Upper lobe of left lung (tissue), 6 donors: ENCODE results near the gene GALNT7. TPM values are rescaled to one million over a fixed set of nuclear protein-coding genes. Genes with fewer than 3 reads are reported as not detected.
"Not testable (repeated sequence)": the region's sequence is repeated elsewhere in the genome, so short reads cannot be mapped to it uniquely, and the experiment has no call there.

ENCODE experiments used
- ATAC-seq, 2 donors: fragments of 200-7000 bp; cut with Tn5 transposase; one replicate each; pipeline ENCODE4 v1.9.1; 2022; ENCODE audit warnings: mild to moderate bottlenecking in 2 of 2, moderate library complexity in 2 of 2; ENCODE audit not compliant: low FRiP score in 2 of 2
- DNase-seq, 2 donors: peaks; one replicate each; pipeline ENCODE4 v3.0.0-alpha.2; 2019 to 2020
- H3K27ac ChIP-seq, 4 donors: fragments of 200-600 bp; sonication (generic); one replicate each; pipeline ENCODE4 v1.5.1; 2016 to 2019
- H3K27me3 ChIP-seq, 4 donors: fragments of 200-600 bp; sonication (generic); one replicate each; pipeline ENCODE4 v1.5.1; 2017 to 2019
- H3K36me3 ChIP-seq, 4 donors: fragments of 200-600 bp; sonication (generic); one replicate each; pipeline ENCODE4 v1.5.1; 2016 to 2019
- H3K4me1 ChIP-seq, 4 donors: fragments of 200-600 bp; sonication (generic); one replicate each; pipeline ENCODE4 v1.5.1; 2018 to 2019
- H3K4me3 ChIP-seq, 4 donors: fragments of 200-600 bp; sonication (generic); one replicate each; pipeline ENCODE4 v1.5.1; 2017 to 2019; ENCODE audit warnings: mild to moderate bottlenecking in 2 of 4, moderate library complexity in 1 of 4
- H3K9me3 ChIP-seq, 4 donors: fragments of 200-600 bp; sonication (generic); one replicate each; pipeline ENCODE4 v1.5.1; 2018 to 2019
- EP300 ChIP-seq, 4 donors: sonication (generic); formaldehyde crosslinking; IDR thresholded peaks; one replicate each; pipeline ENCODE4 v1.5.1; 2017; ENCODE audit warnings: antibody characterized with exemption in 4 of 4, control low read depth in 2 of 4
- POLR2A ChIP-seq, 4 donors: fragments of 450-650 bp; IDR thresholded peaks; one replicate each; pipeline ENCODE4 v1.5.1; 2016 to 2017; ENCODE audit warnings: antibody characterized with exemption in 4 of 4, mild to moderate bottlenecking in 2 of 4
- POLR2AphosphoS5 ChIP-seq, 2 donors: sonication (generic); formaldehyde crosslinking; IDR thresholded peaks; one replicate each; pipeline ENCODE4 v1.5.1; 2017; ENCODE audit warnings: antibody characterized with exemption in 2 of 2
- WGBS, 2 donors: methylation state at CpG; one replicate each; pipeline ENCODE4 v1.1.5; 2017 to 2018; 5-methylcytosine and 5-hydroxymethylcytosine counted together
- total RNA-seq, 6 donors: library from RNA; depleted of rRNA in 4 of 6; stranded (reverse); fragments of >200 nt in 4 of 6; gene quantifications; one replicate each; pipeline versions ENCODE4 v1.1.0 to v1.2.1, GENCODE V29; 2016 to 2021
- TF ChIP-seq, protein P1 (sequence below), 6 experiments: fragments of 450-650 bp in 4 of 6; fragments of 200-600 bp in 2 of 6; sonication (generic) in 2 of 6; IDR thresholded peaks; one replicate each; pipeline ENCODE4 v1.5.1; 2016 to 2019; ENCODE audit warnings: antibody characterized with exemption in 6 of 6
- donor health status: DM: no; HTN: no; CAD: no; lungs with moderate emphysema.
- donor health status: DM: no; HTN: yes; CAD: no; lungs with severe emphysema.

GALNT7 gene
- total RNA-seq, 6 donors from 2014 or later, result 5.0 to 68.1 (median 20.1) TPM

GRCh38 chr4:173214661-173215060 lies 46.0 kb downstream of the GALNT7 start:
- H3K9me3 ChIP-seq, result no peaks in the 10 kb centered on the region
- TF ChIP-seq POLR2AphosphoS5 (IDR thresholded peaks at IDR 0.05), result no peak
- TF ChIP-seq, protein P1, sequence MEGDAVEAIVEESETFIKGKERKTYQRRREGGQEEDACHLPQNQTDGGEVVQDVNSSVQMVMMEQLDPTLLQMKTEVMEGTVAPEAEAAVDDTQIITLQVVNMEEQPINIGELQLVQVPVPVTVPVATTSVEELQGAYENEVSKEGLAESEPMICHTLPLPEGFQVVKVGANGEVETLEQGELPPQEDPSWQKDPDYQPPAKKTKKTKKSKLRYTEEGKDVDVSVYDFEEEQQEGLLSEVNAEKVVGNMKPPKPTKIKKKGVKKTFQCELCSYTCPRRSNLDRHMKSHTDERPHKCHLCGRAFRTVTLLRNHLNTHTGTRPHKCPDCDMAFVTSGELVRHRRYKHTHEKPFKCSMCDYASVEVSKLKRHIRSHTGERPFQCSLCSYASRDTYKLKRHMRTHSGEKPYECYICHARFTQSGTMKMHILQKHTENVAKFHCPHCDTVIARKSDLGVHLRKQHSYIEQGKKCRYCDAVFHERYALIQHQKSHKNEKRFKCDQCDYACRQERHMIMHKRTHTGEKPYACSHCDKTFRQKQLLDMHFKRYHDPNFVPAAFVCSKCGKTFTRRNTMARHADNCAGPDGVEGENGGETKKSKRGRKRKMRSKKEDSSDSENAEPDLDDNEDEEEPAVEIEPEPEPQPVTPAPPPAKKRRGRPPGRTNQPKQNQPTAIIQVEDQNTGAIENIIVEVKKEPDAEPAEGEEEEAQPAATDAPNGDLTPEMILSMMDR (IDR thresholded peaks at IDR 0.05), result no peak
- no peak for TF ChIP-seq POLR2A (IDR thresholded peaks at IDR 0.05)
- H3K4me1 ChIP-seq, result peaks cover 0 to 8% (median 3%) of the 10 kb centered on the region in 4 donors
- DNase-seq (no peak), ATAC-seq (no peak)
- no peaks in the 10 kb centered on the region for H3K27me3 ChIP-seq
- no peak overlapping the region for H3K27ac ChIP-seq
- H3K36me3 ChIP-seq, result no peaks in the 10 kb centered on the region
- 45 to 54% methylated on average over 2 of the region's 2 CpGs for WGBS, 2 donors
- no peak overlapping the region for H3K4me3 ChIP-seq

DNA sequence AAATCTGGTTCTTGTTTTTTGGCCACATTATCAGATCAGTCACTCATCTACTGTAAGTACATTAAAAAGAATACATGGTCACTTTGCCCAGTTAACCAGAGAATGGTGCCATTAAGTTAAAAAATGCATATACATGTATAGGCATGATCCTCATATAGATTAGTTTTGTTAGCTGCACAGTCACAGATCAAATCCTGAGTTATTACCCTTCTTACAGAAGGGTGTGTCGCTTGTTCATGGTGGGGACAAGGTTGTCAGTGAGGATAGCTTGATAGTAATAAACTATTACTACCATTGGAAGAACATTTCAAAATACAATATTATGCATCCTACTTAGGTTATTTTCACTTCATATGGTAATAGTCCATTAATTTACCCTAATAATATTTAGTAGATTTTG lies 48.5 kb downstream of the GALNT7 start:
- H3K27me3 ChIP-seq, result no peaks in the 10 kb centered on the region
- no peak for ATAC-seq
- WGBS, 2 donors, result 97 to 100% methylated on average over 1 of the region's 1 CpG
- H3K27ac ChIP-seq, result no peak overlapping the region
- peaks cover 0 to 6% (median 0%) of the 10 kb centered on the region in 4 donors for H3K4me1 ChIP-seq
- H3K36me3 ChIP-seq, result no peaks in the 10 kb centered on the region
- no peaks in the 10 kb centered on the region for H3K9me3 ChIP-seq
- no peak overlapping the region for H3K4me3 ChIP-seq
- TF ChIP-seq EP300 (IDR thresholded peaks at IDR 0.05) (no peak), POLR2A (IDR thresholded peaks at IDR 0.05) (no peak)
- TF ChIP-seq, protein P1 (IDR thresholded peaks at IDR 0.05), result no peak
- no peak for DNase-seq

DNA sequence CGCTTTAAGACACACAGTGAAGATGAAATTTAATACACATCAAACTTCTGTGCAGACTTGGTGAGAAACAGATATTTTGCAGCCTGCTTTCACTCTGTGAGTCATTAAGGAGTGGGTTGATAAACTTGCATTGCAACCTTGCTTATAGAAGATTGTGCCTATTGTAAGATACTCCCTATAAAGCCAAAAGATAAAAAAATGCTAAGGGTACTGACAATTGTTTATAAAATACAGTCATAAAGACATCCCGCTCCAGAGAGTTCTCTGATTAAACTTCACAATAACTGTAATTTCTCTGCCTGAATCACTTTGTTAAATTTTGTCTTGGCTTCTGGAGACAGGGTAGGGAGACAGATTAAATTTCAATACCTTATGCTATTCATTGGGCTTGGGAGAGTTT lies 49.1 kb downstream of the GALNT7 start:
- DNase-seq, result no peak
- Histone ChIP-seq H3K27ac (no peak overlapping the region), H3K4me1 (peaks cover 0 to 6% (median 0%) of the 10 kb centered on the region in 4 donors), H3K27me3 (no peaks in the 10 kb centered on the region), H3K9me3 (no peaks in the 10 kb centered on the region), H3K4me3 (no peak overlapping the region), H3K36me3 (no peaks in the 10 kb centered on the region)
- TF ChIP-seq EP300 (IDR thresholded peaks at IDR 0.05) (no peak), POLR2AphosphoS5 (IDR thresholded peaks at IDR 0.05) (no peak)
- 91 to 97% methylated on average over 2 of the region's 2 CpGs for WGBS, 2 donors
- ATAC-seq, result no peak

GRCh38 chr4:173218411-173219125 lies 50.0 kb downstream of the GALNT7 start:
- peaks cover 0 to 6% (median 0%) of the 10 kb centered on the region in 4 donors for H3K4me1 ChIP-seq
- H3K36me3 ChIP-seq, result no peaks in the 10 kb centered on the region
- ATAC-seq (no peak), DNase-seq (no peak)
- no peaks in the 10 kb centered on the region for H3K27me3 ChIP-seq
- no peak overlapping the region for H3K27ac ChIP-seq
- TF ChIP-seq, protein P1 (IDR thresholded peaks at IDR 0.05), result no peak
- TF ChIP-seq POLR2A (IDR thresholded peaks at IDR 0.05) (no peak), EP300 (IDR thresholded peaks at IDR 0.05) (no peak), POLR2AphosphoS5 (IDR thresholded peaks at IDR 0.05) (no peak)
- H3K9me3 ChIP-seq, result no peaks in the 10 kb centered on the region
- no peak overlapping the region for H3K4me3 ChIP-seq

DNA sequence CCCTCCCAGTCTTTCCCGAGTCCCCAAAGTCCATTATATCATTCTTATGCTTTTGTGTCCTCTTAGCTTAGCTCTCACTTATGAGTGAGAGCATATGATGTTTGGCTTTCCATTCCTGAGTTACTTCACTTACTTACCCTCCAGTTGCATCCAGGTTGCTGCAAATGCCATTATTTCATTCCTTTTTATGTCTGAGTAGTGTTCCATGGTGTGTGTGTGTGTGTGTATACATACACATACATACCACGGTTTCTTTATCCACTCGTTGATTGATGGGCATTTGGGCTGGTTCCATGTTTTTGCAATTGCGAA lies 50.5 kb downstream of the GALNT7 start:
- H3K27ac ChIP-seq, ATAC-seq, H3K4me1 ChIP-seq, H3K27me3 ChIP-seq, H3K9me3 ChIP-seq, DNase-seq, H3K4me3 ChIP-seq, H3K36me3 ChIP-seq: not testable (repeated sequence)
- 93 to 98% methylated on average over 4 of the region's 4 CpGs for WGBS, 2 donors

- WGBS, 2 donors, result 88 to 89% methylated on average over 3 of the region's 3 CpGs
- H3K27me3 ChIP-seq, result no peaks in the 10 kb centered on the region
- DNase-seq (no peak), ATAC-seq (no peak)
- no peaks in the 10 kb centered on the region for H3K36me3 ChIP-seq
- H3K27ac ChIP-seq, result no peak overlapping the region
- H3K9me3 ChIP-seq, result no peaks in the 10 kb centered on the region
- H3K4me3 ChIP-seq, result no peak overlapping the region
- no peaks in the 10 kb centered on the region for H3K4me1 ChIP-seq
- TF ChIP-seq, protein P1 (IDR thresholded peaks at IDR 0.05), result no peak
- no peak for TF ChIP-seq POLR2A (IDR thresholded peaks at IDR 0.05)
- TF ChIP-seq EP300 (IDR thresholded peaks at IDR 0.05), result no peak
- no peak for TF ChIP-seq POLR2AphosphoS5 (IDR thresholded peaks at IDR 0.05)
These were observed 55.1 kb downstream of the GALNT7 start for GRCh38 chr4:173223743-173224142.
